Activated CD8-positive, alpha-beta memory T cell treated with anti-CD3 and anti-CD28 coated beads for 24 hours (primary cell): ENCODE results near the gene MPP4.

ENCODE experiments used
- DNase-seq: peaks from one replicate; pipeline ENCODE4 v3.0.0-alpha.2; 2020

MPP4 gene

DNA sequence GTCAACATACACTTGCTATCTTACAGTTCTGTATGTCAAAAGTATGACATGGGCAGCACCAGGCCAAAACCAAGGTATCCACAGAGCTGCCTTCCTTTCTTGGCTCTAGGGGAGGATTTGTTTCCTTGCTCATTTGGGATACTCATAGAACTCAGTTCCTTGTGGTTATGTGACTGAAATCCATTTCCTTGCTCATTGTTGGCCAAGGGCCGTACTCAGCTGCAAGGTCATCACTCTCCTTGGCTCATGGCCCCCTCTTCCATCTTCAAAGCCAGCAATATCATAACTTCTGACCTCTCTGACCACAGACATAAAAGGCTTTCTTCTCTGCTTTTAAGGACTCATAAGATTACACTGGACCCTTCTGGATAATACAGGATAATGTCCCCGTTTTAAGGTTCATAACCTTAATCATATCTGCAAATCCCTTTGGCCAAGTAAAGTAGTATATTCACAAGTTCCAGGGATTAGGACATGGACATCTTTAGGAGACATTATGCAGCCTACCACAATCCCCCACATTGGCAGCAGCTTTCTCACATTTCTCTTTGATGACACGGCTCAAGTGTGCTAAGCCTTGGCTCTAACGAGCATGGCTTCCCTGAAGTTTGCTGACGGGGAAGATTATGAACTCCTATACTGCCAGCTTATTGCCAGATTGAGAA is 76.0 kb downstream of the MPP4 start:
- DNase-seq: no peak

DNA sequence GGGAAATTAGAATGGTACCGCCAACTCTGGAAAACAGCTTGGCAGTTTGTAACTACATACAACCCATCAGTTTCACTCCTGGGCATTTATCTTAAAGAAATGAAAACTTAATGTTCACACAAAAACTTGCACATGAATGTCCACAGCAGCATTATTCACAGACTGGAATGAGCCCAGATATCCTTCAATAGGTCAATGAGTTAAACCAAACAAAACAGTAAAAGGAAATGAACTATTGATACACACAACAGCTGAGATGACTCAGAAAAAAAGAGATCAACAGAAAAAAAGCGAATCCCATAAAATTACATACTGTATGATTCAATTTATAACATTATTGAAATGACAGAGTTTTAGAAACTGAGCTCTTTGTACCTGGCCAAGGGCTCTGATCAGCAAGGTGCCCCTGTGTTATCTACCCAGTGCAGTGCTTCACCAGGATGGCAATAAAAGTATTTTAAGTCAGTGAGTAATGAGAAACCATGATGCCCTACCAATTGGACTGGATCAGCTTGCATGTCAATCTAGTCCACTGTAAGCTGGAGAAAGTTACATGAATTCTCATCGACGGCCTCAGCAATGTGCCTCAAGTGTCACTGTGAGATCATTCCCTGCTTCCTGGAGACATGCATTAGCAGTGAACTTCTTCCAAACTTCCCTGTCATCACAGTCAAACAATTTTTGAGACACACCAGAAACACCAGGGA is 77.0 kb downstream of the MPP4 start:
- DNase-seq: no peak

DNA sequence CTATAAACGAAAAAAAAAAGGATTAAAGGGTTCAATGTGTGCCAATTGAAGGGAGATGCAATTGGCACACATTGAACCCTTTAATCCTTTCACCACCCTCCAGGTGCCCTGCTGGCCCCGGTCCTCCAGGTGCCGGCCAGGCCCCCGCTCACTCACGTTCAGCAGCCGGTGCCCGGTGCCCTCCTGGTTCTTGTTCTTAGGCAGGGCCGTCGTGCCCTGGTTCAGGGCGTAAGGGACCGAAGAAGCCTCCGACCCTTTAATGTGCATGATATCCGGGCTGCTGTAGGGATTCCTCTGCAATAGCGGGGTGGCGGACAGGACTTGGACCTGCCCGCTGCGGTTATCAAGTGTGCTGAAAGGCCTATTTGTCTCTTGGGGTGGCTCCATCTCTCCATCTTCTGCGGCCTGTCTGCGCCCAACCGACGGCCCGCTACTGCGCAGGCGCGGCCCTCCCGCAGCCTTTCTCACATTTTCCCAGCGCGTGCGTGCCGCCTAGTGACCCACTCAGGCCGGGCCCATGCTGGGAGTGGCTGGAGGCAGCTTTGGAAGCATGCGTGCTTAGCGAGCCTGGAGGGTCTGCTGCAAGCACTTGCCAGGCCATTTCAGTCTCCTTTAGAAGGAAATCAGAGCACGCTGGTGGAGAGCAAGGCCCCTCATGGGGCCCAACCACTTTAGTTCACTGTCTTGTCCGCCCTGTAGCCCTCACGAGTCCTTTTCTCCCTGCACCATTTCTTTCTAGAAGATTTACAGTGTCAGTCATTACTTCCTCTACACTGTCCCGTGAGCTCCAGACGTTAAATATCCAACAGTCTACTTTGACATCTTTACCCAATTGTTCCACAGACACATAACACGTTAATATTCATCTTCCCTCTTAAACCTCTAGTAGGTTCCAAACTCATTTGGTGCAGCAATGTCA is 79.4 kb downstream of the MPP4 start:
- DNase-seq: no peak

DNA sequence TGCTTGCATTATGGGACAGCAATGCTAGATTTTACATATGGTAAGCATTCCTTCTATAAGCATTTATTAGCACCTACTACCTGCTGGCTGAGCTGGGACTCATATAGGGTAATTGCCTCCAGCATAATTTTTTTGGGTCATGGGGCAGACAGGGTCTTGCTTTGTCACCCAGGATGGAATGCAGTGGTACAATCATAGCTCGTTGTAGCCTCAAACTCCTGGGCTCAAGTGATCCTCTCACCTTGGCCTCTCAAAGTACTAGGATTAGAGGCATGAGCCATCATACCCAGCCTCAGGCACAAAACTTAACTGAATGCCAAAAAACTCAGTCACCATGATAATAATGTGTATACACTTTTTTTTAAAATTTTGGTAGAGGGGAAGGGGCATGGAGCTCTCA is 90.4 kb downstream of the MPP4 start:
- DNase-seq: no peak

DNA sequence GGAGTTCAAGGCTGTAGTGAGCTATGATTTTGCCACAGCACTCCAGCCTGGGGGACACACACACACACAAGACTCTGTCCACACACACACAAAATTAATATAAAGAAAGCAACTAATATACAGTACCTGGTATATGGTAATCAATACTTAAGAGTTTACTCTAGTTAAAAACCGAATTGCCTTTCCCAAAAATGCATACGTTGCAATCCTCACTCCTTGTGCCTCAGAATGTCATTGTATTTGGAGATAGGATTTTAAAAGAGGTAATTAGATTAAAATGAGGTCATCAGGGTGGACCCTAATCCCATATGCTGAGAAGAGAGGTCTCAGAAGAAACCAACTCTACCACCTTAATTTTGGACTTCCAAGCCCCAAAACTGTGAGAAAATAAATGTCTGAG is 90.9 kb downstream of the MPP4 start:
- DNase-seq: no peak

DNA sequence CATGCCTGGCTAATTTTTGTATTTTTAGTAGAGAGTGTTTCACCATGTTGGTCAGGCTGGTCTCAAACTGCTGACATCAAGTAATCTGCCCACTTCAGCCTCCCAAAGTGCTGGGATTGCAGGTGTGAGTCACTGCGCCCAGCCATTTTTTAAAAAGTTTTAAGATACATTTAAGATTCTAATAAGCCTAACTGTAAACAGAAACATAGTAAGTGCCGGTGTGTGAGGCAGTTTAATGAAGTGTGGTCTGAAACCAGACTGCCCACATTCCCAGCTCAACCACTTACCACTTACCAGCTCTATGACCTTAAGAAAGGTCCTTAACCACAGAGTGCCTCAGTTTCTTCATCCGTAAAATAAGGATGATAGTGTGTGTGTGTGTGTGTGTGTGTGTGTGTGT is 97.5 kb downstream of the MPP4 start:
- DNase-seq: no peak

DNA sequence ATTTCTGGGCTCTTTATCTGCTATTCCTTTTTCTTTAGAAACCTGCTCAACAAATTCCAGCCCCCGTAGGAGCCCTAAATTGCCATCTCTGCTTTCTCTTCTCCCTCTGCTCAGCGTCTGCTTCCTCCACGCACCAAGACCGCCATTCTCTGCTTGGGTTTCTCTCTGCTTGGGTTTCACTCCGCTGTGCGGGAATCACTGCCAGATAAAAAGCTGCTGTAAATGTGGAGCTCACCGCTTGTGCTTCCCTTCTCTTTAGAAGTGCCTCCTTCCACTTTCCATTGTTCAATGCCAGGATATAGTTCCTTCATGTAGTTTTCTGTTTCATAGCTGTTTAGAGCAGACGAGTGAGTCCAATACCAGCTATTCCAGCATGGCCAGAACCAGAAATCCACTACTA is 101.0 kb downstream of the MPP4 start:
- no peak for DNase-seq
